GM18502 (cell line): ENCODE measurements around the gene ACKR2.

Experiments
- ATAC-seq: cut with Tn5 transposase; IDR thresholded peaks from one replicate; pipeline ENCODE4 v1.9.1; 2021; ENCODE audit warnings: mild to moderate bottlenecking; ENCODE audit not compliant: unreplicated experiment, poor library complexity

Gene ACKR2

DNA sequence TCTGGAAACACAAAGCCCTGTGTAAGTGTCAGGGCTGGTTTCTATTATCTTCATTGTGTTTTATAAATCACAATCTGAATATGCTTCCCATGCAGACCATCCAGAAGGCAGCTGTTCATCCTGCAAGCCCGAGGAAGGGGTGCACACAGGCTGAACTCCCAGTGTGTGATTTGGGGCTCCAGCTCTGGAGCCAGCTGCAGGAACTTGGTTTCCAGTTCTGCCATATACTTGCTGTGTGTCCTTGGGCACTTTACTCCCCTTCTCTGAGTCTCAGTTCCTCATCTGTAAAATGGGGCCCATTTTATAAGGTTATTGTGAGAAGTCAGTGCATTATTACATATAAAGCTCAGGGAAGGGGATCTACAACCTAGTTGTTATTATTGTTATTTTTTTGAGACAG is 43.8 kb downstream of the ACKR2 start:
- no peak for ATAC-seq

GRCh38 chr3:42853739-42854302 is 44.6 kb downstream of the ACKR2 start:
- no peak for ATAC-seq

DNA sequence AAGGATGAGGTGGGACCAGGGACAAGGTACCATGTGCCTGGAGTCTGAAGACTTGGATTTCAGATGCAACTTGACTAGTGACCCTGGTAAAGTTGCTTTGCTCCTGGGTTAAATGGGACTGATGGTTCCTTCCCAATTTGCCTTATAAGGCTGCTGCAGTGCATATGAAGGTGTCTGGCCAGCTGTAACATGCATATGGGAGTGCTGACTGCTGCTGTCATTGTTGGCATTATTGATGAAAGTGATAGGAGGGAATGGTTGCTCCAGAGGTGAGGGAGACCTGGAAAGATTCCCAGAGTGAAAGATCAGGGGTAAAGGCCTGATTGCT is 45.9 kb downstream of the ACKR2 start:
- ATAC-seq: no peak

DNA sequence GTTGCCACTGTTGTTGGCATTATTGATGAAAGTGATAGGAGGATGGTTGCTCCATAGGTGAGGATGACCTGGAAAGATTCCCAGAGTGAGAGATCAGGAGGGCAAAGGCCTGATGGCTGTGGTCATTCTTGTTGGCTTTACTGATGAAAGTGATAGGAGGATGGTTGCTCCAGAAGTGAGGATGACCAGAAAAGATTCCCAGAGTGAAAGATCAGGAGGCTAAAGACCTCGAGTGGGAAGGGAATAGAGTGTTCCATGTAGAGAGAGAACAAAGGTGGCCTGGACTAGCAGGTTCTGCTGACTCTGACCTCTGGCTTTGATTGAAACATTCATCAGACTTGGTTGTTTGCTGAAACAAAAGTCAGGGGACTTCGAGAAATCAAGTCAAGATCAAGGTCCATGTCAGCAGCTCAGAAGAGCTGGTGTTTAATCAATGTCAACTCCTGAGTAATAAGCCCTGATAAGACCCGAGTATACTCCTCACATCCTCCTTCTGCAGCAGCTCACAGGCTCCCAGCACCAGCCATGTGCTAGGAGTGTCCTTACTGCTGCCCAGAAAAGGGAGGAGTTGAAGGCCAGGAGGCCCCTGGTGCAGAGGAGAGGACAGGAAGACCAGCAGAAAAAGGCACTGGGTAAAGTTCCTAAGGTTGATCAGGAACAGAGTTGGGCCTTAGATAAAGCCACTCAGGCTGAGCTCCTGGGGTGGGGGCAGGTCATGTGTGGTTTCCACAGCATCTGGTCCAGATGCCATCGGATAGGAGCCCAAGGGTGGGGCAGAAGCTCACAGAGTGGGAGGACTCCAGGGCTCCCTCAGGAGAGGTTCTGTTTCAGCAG is 46.5 kb downstream of the ACKR2 start:
- no peak for ATAC-seq

- ATAC-seq: no peak
These were observed 47.3 kb downstream of the ACKR2 start for GRCh38 chr3:42856544-42856943.

GRCh38 chr3:42864321-42864950 is 55.2 kb downstream of the ACKR2 start:
- no peak for ATAC-seq

- no peak for ATAC-seq
These were observed 56.0 kb downstream of the ACKR2 start for GRCh38 chr3:42865256-42865655.

DNA sequence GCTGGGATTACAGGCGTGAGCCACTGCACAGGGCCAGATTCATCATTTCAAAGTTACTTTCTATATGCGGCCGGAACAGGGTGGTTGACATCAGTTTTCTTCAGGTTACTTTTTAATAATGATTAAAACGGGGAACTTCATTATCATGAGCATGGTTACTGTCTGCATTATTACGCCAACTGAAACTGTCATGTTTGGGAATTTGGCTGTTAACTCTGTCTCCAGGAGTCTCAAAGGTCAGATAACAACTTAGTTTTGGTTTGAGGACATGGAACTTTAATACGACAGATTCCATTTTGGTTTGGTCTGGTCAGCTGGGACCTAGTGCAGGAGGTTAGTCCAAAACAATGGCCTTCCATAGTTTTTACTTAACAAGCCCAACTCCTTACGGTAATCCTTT is 57.9 kb downstream of the ACKR2 start:
- ATAC-seq: no peak

DNA sequence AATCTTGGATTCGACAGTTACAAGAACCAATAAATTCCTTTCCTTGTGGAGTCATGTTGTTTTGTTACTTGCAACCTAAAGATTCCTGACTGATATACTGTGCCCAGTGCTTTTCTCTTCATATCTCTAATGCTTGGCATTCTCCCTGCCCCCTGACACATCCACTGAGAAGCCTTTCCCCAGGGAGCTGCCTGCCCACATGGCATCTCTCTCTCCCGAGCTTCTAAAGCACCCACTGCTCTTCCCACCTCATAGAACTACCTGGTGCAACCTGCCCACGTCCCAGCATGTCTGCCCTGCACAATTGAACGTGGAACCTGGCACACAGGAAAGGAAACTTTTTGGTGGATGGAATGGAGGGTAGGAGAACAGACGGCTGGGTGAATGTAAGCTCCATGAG is 59.6 kb downstream of the ACKR2 start:
- no peak for ATAC-seq

GRCh38 chr3:42871592-42872196 is 62.4 kb downstream of the ACKR2 start:
- no peak for ATAC-seq

GRCh38 chr3:42872718-42873117 is 63.5 kb downstream of the ACKR2 start:
- ATAC-seq: no peak

DNA sequence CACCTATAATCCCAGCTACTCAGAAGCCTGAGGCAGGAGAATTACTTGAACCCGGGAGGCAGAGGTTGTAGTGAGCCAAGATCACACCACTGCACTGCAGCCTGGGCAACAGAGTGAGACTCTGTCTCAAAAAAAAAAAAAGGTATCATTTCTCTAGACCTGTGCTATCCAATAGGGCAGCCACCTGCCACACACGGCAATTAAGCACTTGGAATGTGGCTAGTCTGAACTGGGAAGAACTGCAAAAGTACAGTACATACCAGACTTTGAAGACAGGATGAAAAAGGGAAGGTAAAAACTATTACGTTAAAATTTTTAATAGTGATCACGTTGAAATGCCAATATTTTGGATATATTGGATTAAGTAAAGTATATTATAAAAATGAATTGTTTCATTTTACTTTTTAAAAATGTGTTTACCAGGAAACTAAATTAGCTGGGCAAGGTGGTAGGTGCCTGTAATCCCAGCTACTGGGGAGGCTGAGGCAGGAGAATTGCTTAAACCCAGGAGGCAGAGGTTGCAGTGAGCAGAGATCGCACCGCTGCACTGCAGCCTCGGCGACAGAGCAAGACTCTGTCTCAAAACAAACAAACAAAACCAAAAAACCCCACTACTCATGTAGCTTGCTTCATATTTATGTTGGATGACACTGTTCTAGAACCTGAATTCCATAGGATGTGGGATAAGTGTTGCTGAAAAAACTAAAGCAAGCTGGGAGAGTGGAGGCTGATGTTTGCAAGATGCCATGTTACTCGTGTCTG is 64.2 kb downstream of the ACKR2 start:
- no peak for ATAC-seq

GRCh38 chr3:42874749-42875148 is 65.5 kb downstream of the ACKR2 start:
- no peak for ATAC-seq

GRCh38 chr3:42875325-42876151 is 66.3 kb downstream of the ACKR2 start, which contains the start of gene CYP8B1:
TSS of gene CYP8B1 (minus strand) at chr3:42875879. CDS start at chr3:42875816, 63 bp downstream.
- no peak for ATAC-seq

DNA sequence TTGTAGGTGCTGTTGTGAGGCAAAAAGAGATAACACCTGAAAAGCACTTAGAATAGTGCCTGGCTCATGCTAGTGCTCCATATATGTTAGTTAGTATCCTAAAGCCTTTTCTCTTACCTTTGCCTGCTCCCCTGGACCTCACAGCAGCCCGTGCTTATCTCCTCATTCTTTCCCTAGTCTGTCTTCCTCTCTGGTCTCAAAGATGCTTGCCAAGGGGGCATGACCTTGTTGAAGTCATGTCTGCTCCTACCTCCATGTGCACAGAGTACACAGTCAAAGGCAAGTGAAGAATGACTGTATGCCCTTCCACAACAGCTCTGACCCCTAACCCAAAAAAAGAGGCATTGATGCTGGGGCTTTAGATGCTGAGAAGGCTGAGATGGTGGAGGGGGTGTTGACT is 67.2 kb downstream of the ACKR2 start:
- ATAC-seq: no peak

DNA sequence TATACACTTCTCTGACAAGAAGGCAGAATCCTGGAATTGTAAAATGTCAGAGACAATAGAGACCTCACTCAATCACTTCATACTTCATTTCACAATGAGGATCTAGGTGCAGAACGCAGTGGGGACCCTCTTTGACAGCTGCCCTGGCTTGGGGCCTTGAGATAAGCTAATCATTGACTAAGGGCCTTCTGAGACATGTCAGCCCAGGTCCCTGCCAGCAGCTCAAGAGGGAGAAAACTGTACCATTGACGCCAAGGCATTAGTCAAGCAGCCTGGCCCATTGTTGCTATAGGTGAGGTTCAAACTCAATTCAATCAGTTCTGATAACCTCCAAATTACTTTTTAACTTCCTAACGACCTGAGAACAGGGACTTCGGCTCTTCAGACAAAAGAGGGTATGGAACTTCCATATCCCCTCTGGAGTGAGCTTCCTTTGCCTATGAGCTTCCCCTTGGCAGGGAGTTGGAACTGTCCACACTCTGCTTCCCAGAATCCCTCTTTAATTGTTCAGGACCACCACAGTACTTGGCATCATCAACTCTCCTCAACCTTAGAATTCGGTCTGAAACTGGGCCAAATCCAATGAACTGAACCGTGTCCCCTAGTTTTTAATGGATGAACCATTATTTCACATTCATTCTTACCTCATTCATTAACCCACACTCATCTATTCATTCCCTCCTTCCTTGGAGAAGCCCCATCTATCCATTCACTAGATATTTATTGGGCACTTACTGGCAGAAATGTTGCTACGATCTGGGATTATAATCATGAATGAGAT is 67.9 kb downstream of the ACKR2 start:
- no peak for ATAC-seq

DNA sequence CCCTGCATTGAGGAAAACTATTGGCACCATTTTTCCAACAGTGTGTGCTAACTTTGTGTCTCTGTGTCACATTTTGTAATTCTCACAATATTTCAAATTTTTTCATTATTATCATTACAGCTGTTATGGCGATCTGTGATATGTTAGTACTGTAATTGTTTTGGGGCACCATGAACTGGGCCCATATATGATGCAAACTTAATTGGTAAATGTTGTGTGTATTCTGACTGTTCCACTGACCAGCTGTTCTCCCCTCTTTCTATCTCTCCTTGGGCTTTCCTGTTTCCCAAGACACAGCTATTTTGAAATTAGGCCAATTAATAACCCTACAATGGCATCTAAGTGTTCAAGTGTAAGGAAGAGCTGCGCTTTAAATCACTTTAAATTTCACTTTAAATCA is 68.6 kb downstream of the ACKR2 start:
- ATAC-seq: no peak

GRCh38 chr3:42880183-42880582 is 70.9 kb downstream of the ACKR2 start:
- ATAC-seq: no peak
